ENCODE measurements around the gene TRPC4AP.
A peak's percentile ranks its signal among the peaks of the same experiment; 100 is the strongest.
"Not testable (repeated sequence)": the region's sequence is repeated elsewhere in the genome, so short reads cannot be mapped to it uniquely, and the experiment has no call there.

The TRPC4AP gene

GRCh38 chr20:35101620-35102019 is 9.0 kb upstream of the TRPC4AP start:
- DNase-seq (ENCODE audit: low read depth in 2 of 2): no peak

GRCh38 chr20:35093267-35093884 is 769 bp upstream of the TRPC4AP start:
- peak; percentile 9 to 20 for DNase-seq (ENCODE audit: low read depth in 2 of 2)

GRCh38 chr20:35091816-35092523 is 637 bp downstream of the TRPC4AP start:
- no peak for DNase-seq (ENCODE audit: low read depth in 2 of 2)

GRCh38 chr20:35088231-35089145 is 4.1 kb downstream of the TRPC4AP start:
- DNase-seq (ENCODE audit: low read depth in 2 of 2): no peak

GRCh38 chr20:35087791-35088190 is 4.8 kb downstream of the TRPC4AP start:
- no peak for DNase-seq (ENCODE audit: low read depth in 2 of 2)

- no peak for DNase-seq (ENCODE audit: low read depth in 2 of 2)
Measured at GRCh38 chr20:35087355-35087754, 5.3 kb downstream of the TRPC4AP start.

GRCh38 chr20:35085477-35086225 is 7.0 kb downstream of the TRPC4AP start:
- no peak for DNase-seq (ENCODE audit: low read depth in 2 of 2)

GRCh38 chr20:35084998-35085397 is 7.6 kb downstream of the TRPC4AP start:
- DNase-seq (ENCODE audit: low read depth in 2 of 2): no peak

- DNase-seq (ENCODE audit: low read depth in 2 of 2): not testable (repeated sequence)
Measured at GRCh38 chr20:35080348-35080642, 12.3 kb downstream of the TRPC4AP start.

- DNase-seq (ENCODE audit: low read depth in 2 of 2): no peak
Measured at GRCh38 chr20:35079472-35080347, 12.9 kb downstream of the TRPC4AP start.

GRCh38 chr20:35077872-35078271 is 14.7 kb downstream of the TRPC4AP start:
- no peak for DNase-seq (ENCODE audit: low read depth in 2 of 2)

GRCh38 chr20:35077341-35077740 is 15.3 kb downstream of the TRPC4AP start:
- DNase-seq (ENCODE audit: low read depth in 2 of 2): no peak

- DNase-seq (ENCODE audit: low read depth in 2 of 2): not testable (repeated sequence)
Measured at GRCh38 chr20:35071436-35072153, 21.0 kb downstream of the TRPC4AP start.

- no peak for DNase-seq (ENCODE audit: low read depth in 2 of 2)
Measured at GRCh38 chr20:35066194-35066593, 26.4 kb downstream of the TRPC4AP start.

GRCh38 chr20:35065181-35065580 is 27.4 kb downstream of the TRPC4AP start:
- no peak for DNase-seq (ENCODE audit: low read depth in 2 of 2)

GRCh38 chr20:35063168-35063567 is 29.4 kb downstream of the TRPC4AP start:
- DNase-seq (ENCODE audit: low read depth in 2 of 2): no peak

- no peak for DNase-seq (ENCODE audit: low read depth in 2 of 2)
Measured at GRCh38 chr20:35062478-35062877, 30.1 kb downstream of the TRPC4AP start.

GRCh38 chr20:35060168-35060567 is 32.4 kb downstream of the TRPC4AP start:
- DNase-seq (ENCODE audit: low read depth in 2 of 2): no peak

- no peak for DNase-seq (ENCODE audit: low read depth in 2 of 2)
Measured at GRCh38 chr20:35059612-35060011, 33.0 kb downstream of the TRPC4AP start.

- DNase-seq (ENCODE audit: low read depth in 2 of 2): no peak
Measured at GRCh38 chr20:35059110-35059509, 33.5 kb downstream of the TRPC4AP start.

All from stimulated activated CD4-positive, alpha-beta T cell treated with anti-CD3 and anti-CD28 coated beads, Interleukin-12 subunit alpha, Interleukin-12 subunit beta, amount 100 ng/mL, for 24 hours (primary cell).